GM12873 (cell line): ENCODE results near the gene RIIAD1.

Experiments used
- CTCF ChIP-seq: IDR thresholded peaks from 2 replicates; pipeline ENCODE4 v1.5.1; 2012; ENCODE audit warnings: low read depth, mild to moderate bottlenecking, moderate library complexity, low read length, control low read depth; ENCODE audit not compliant: insufficient read depth; ENCODE audit errors: missing control alignments

RIIAD1 gene

GRCh38 chr1:151705146-151705545, 16.2 kb upstream of the RIIAD1 start:
- no peak for TF ChIP-seq CTCF

GRCh38 chr1:151705753-151706463, 15.4 kb upstream of the RIIAD1 start:
- no peak for TF ChIP-seq CTCF

- TF ChIP-seq CTCF: no peak
These were observed 14.6 kb upstream of the RIIAD1 start for GRCh38 chr1:151706464-151707415.

- TF ChIP-seq CTCF: no peak
These were observed 13.7 kb upstream of the RIIAD1 start for GRCh38 chr1:151707541-151708065.

- no peak for TF ChIP-seq CTCF
These were observed 12.4 kb upstream of the RIIAD1 start for GRCh38 chr1:151708891-151709290.

- no peak for TF ChIP-seq CTCF
These were observed 11.0 kb upstream of the RIIAD1 start for GRCh38 chr1:151710187-151710840.

- TF ChIP-seq CTCF: no peak
These were observed 10.1 kb upstream of the RIIAD1 start for GRCh38 chr1:151711044-151711800.
